Measurements from ENCODE around the gene CSH2. TPM values are rescaled to one million over a fixed set of nuclear protein-coding genes. Genes with fewer than 3 reads are reported as not detected.

Gene CSH2
- total and polyA plus RNA-seq, 2 of the 8 experiments (the other 6 are each of a cell fraction or from before 2014, with no cell fraction given) = 0.43 TPM; not detected in 1

GRCh38 chr17:63850401-63850800 lies 23.1 kb downstream of the CSH2 start (continued):
- TF ChIP-seq CHD7 (IDR thresholded peaks at IDR 0.05; ENCODE audit: insufficient replicate concordance, low read length) (no peak), EP300 (IDR thresholded peaks at IDR 0.05; ENCODE audit: borderline replicate concordance in 1 of 2, low read depth in 2 of 2, low read length in 2 of 2) (no peak), NANOG (IDR thresholded peaks at IDR 0.05; ENCODE audit: insufficient read depth, low read depth, low read length, poor library complexity, severe bottlenecking) (no peak), CHD2 (IDR thresholded peaks at IDR 0.05; ENCODE audit: low read length) (no peak), CEBPB (IDR thresholded peaks at IDR 0.05; ENCODE audit: low read depth, low read length) (no peak), POLR2A (IDR thresholded peaks at IDR 0.05; ENCODE audit: control extremely low read depth in 1 of 2, low read depth in 2 of 2, low read length in 2 of 2) (no peak), JUN (IDR thresholded peaks at IDR 0.05; ENCODE audit: low read depth, low read length) (no peak), TAF1 (IDR thresholded peaks at IDR 0.05; ENCODE audit: low read depth, low read length) (no peak), SRF (IDR thresholded peaks at IDR 0.05; ENCODE audit: low read depth, low read length) (no peak), MAX (IDR thresholded peaks at IDR 0.05) (no peak), RXRA (IDR thresholded peaks at IDR 0.05; ENCODE audit: insufficient read depth, low read depth, low read length) (no peak), POLR2AphosphoS5 (IDR thresholded peaks at IDR 0.05; ENCODE audit: low read depth, low read length) (no peak), SP4 (IDR thresholded peaks at IDR 0.05; ENCODE audit: low read length) (no peak)

Data from H1 (cell line).